Central memory CD8-positive, alpha-beta T cell (primary cell): ENCODE results near the gene WDR5.

Experiments used
- ATAC-seq: fragments of 150-1000 bp; cut with Tn5 transposase; replicated peaks from 2 replicates; pipeline ENCODE4 v1.10.0; 2022; ENCODE audit warnings: mild to moderate bottlenecking, moderate FRiP score, moderate number of reproducible peaks; ENCODE audit not compliant: poor library complexity, severe bottlenecking; ENCODE audit errors: extremely low read depth
- DNase-seq, 2 donors: peaks; one replicate each; pipeline ENCODE4 v3.0.0; 2021; ENCODE audit warnings: low spot score in 2 of 2
- H3K27ac Mint-ChIP-seq: one replicate; pipeline ENCODE4 v1.8.0; 2022; ENCODE audit warnings: low read depth, mild to moderate bottlenecking, moderate library complexity, mixed read lengths
- H3K27me3 Mint-ChIP-seq: one replicate; pipeline ENCODE4 v1.8.0; 2022; ENCODE audit warnings: mixed read lengths
- H3K36me3 Mint-ChIP-seq: one replicate; pipeline ENCODE4 v1.8.0; 2022; ENCODE audit warnings: mild to moderate bottlenecking, moderate library complexity, mixed read lengths; ENCODE audit not compliant: insufficient read depth
- H3K4me1 Mint-ChIP-seq: one replicate; pipeline ENCODE4 v1.8.0; 2022; ENCODE audit warnings: mixed read lengths
- H3K4me3 Mint-ChIP-seq: one replicate; pipeline ENCODE4 v1.8.0; 2022; ENCODE audit warnings: mild to moderate bottlenecking, moderate library complexity, mixed read lengths
- H3K9me3 Mint-ChIP-seq: one replicate; pipeline ENCODE4 v1.8.0; 2022; ENCODE audit warnings: mixed read lengths

The WDR5 gene

DNA sequence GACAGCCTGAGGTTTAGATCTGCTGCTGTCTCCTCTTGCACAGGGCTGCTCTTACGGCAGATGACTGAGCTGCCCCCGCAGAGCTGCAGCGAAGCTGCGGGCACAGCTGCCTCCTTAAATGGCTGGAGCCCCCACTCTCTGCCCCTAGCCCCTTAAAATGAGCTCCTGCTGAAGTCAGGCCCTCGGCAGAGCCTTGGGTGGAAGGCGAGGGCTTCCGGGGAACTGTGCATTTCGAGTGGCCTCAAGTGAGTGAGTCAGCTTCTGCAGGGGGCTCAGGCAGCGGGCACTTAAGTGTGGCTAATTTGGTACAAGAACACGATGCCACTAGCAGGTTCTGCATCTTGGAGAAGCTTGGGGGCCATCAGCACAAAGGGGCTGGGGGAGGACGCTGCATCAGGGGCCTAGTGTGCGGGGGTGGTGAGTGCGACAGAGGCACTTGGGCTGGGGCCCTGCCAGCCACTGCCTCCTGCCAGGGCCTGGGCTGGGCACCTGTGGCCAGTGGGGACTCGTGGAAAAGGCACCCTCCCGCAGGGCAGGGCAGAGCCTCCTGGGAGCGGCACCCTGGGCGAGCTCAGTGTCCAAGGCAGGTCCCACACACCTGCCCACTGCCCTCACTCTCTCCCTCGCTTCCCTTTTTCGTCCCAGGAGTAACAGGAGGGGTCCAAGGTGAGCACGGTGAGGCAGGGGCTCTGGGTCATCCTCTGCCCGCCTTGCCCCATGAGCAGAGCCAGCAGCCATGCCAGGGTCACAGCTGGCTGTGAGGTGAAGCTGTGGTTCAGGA lies 57.3 kb downstream of the WDR5 start:
- ATAC-seq (no peak), DNase-seq (no peak)
- Mint-ChIP-seq H3K27ac (no peak overlapping the region), H3K36me3 (peaks cover 2% of the 10 kb centered on the region), H3K27me3 (no peaks in the 10 kb centered on the region), H3K9me3 (no peaks in the 10 kb centered on the region), H3K4me3 (no peak overlapping the region), H3K4me1 (peaks cover 12% of the 10 kb centered on the region)

DNA sequence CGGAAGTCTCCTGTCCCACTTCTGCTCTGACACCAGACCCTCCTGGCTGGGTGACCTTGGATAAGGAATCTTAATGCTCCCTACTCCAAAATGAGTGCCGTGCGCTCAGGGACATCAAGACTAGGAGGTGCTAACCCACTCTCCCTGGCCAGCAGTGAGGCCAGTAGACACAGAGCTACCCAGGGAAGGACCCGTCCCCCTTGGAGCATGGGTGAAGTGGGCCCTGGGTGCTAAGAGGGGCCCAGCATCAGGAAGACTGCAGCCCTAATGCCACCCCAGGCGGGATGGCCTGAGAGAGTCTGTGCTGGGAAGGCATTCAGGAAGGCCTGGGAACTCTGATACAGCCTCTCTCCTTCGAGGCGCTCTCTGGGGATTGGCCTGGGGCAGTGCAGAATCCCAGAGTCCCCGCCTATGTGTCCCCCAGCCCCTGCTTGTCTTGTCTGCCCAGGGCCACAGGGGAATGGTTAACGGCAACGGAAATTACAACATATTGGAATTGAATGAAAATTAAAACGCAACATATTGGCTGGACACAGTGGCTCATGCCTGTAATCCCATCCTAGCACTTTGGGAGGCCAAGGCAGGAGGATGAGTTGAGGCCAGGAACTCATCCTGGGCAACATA lies 58.1 kb downstream of the WDR5 start:
- peaks cover 2% of the 10 kb centered on the region for H3K36me3 Mint-ChIP-seq
- no peaks in the 10 kb centered on the region for H3K27me3 Mint-ChIP-seq
- no peaks in the 10 kb centered on the region for H3K9me3 Mint-ChIP-seq
- no peak for ATAC-seq
- no peak for DNase-seq
- no peak overlapping the region for H3K4me3 Mint-ChIP-seq
- H3K4me1 Mint-ChIP-seq = peaks cover 18% of the 10 kb centered on the region
- no peak overlapping the region for H3K27ac Mint-ChIP-seq

DNA sequence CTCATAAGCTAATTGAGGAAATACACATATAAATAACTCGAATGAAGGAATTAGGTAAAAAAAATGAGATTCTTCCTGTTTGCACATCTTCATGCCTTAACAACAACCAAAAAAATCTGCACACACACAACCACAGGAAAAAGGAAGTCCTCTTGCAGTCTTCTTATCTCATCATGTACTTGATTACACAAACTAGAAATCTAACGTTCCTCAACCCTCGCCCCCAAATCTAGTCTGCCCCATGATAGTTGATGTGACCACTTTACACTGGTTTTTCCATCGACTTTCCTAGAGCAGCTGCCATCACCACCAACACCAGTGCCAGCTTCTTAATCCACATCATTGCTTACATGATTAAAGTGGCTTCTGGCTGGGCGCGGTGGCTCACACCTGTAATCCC lies 59.7 kb downstream of the WDR5 start:
- Mint-ChIP-seq H3K27me3 (no peaks in the 10 kb centered on the region), H3K4me3 (no peak overlapping the region), H3K4me1 (peaks cover 18% of the 10 kb centered on the region), H3K9me3 (no peaks in the 10 kb centered on the region), H3K27ac (no peak overlapping the region), H3K36me3 (peaks cover 2% of the 10 kb centered on the region)
- DNase-seq = no peak
- ATAC-seq = no peak

DNA sequence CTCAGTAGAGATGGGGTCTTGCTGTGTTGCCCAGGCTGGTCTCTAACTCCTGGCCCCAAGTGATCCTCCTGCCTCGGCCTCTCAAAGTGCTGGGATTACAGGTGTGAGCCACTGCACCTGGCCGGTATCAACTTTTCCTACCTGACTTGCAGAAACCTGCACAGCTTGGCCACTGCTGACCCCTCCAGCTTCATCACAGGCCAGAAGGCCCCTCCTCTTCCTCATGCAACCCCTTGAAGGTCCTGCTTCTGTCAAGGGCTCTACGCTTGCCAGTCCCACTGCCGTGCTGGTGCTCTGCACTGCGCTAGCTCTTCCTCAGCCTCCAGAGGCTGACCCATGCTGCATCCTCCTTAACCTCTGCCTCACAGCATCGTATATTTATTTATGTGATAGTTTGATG lies 61.0 kb downstream of the WDR5 start:
- Mint-ChIP-seq H3K4me3 (no peak overlapping the region), H3K36me3 (peaks cover 2% of the 10 kb centered on the region), H3K4me1 (peaks cover 18% of the 10 kb centered on the region), H3K27me3 (no peaks in the 10 kb centered on the region), H3K9me3 (no peaks in the 10 kb centered on the region), H3K27ac (peak overlapping the region; percentile 30)
- ATAC-seq (no peak), DNase-seq (no peak)

DNA sequence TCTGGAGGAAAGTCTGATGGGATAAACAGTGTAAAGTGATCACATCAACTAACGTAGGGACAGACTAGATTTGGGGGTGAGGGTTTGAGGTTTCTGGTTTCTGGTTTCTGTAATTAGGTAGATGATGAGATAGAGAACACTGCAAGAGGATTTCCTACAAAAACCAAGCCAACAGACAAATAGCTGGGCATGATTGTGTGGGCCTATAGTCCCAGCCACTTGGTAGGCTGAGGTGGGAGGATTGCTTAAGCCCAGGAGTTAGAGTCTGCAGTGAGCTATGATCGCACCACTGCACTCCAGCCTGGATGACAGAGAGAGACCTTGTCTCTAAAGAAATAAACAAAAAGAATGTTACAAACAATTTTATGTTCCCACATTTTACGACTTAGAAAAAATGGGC lies 62.9 kb downstream of the WDR5 start:
- H3K27ac Mint-ChIP-seq = no peak overlapping the region
- peaks cover 18% of the 10 kb centered on the region for H3K4me1 Mint-ChIP-seq
- no peak overlapping the region for H3K4me3 Mint-ChIP-seq
- no peaks in the 10 kb centered on the region for H3K36me3 Mint-ChIP-seq
- ATAC-seq = no peak
- no peaks in the 10 kb centered on the region for H3K27me3 Mint-ChIP-seq
- DNase-seq = no peak
- no peaks in the 10 kb centered on the region for H3K9me3 Mint-ChIP-seq

DNA sequence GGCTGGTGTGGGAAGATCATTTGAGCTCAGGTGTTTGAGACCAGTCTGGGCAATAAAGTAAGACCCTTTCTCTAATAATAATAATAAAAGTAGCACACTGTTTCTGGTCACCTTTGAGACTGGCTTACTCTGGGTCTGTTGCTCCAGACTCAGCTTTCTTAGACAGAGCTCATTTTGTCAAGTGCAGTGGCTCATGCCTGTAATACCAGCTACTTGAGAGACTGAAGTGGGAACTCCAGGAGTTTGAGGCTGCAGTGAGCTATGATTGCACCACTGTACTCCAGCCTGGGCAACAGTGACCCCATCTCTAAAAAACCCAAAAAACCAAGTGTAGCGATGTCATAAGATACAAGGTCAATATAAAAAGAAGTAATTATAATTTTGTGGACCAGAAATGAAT lies 64.8 kb downstream of the WDR5 start:
- Mint-ChIP-seq H3K27me3 (no peaks in the 10 kb centered on the region), H3K4me3 (no peak overlapping the region), H3K27ac (no peak overlapping the region), H3K9me3 (no peaks in the 10 kb centered on the region), H3K36me3 (no peaks in the 10 kb centered on the region), H3K4me1 (peaks cover 12% of the 10 kb centered on the region)
- DNase-seq = no peak
- ATAC-seq = no peak

DNA sequence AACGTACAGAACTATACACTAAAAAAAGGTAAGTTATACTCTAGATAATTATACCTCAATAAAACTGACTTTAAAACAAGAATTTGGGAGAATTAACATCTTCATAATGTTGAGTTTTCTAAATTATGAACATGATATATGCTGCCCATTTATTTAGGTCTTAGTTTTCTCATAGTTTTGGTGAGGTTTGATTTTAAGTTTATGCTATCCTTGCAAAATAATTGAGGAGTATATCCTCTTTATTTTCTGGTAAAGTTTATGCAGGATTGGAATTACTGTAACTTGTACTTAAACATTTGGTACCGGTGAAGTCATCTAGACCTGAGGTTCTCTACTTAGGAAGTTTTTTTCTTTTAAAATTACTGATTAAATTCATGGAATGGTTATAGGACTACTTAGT lies 67.3 kb downstream of the WDR5 start:
- DNase-seq = no peak
- no peak for ATAC-seq
- H3K27me3 Mint-ChIP-seq = peaks cover under 1% of the 10 kb centered on the region
- H3K4me3 Mint-ChIP-seq = no peak overlapping the region
- H3K36me3 Mint-ChIP-seq = peaks cover 2% of the 10 kb centered on the region
- peaks cover 5% of the 10 kb centered on the region for H3K4me1 Mint-ChIP-seq
- no peaks in the 10 kb centered on the region for H3K9me3 Mint-ChIP-seq
- H3K27ac Mint-ChIP-seq = no peak overlapping the region

DNA sequence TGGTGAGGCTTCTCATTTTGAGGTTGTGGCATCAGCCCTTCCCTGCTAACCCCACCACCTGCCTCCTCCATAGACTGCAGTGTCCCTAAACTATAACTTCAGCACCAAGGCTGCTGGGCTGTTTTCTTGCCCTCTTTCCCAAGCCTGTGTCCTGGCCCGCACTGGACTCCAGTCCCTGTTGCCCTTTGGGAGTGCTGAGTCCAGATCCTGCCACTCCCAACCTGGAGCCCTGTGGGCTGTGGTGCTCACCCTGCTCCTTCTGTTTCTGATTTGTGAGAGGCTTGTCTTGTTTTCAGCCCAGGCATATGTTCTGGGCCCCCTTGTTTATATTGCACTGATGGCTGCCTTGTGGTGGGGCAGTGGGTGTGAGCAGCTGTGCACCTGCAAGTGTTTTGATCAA lies 68.2 kb downstream of the WDR5 start:
- no peak for DNase-seq
- ATAC-seq = no peak
- no peak overlapping the region for H3K27ac Mint-ChIP-seq

DNA sequence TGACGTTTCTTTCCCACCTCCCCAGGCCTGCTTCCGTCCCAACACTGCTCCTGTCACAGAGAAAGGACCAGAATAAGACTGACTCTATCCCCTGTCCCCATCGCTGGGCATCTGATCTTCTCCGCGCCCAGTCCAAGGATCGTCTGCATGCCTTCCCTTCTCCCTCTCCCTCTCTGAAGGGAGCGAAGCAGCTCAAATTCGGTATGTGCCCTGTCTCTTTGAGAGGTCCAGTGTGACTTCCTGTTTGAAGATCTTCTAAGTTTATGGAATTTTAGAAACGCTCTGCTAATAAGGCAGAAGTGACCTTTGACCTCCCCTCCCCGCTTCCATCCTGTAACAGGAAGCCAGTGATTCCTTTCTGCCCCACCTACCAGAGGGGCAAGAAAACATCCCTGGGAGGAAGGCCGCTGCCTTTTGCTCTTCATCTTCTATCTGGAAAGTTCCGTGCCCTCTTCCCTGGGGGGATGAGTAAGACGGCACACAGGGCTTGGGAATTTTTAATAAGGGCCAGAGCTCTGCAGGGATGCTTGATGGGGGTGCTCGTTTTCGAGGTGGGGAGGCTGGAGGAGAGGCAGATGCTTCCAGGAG lies 69.2 kb downstream of the WDR5 start:
- no peaks in the 10 kb centered on the region for H3K4me1 Mint-ChIP-seq
- no peak overlapping the region for H3K27ac Mint-ChIP-seq
- H3K27me3 Mint-ChIP-seq = peaks cover 12% of the 10 kb centered on the region
- peaks cover 2% of the 10 kb centered on the region for H3K36me3 Mint-ChIP-seq
- no peak overlapping the region for H3K4me3 Mint-ChIP-seq
- H3K9me3 Mint-ChIP-seq = no peaks in the 10 kb centered on the region
- no peak for DNase-seq
- ATAC-seq = no peak

More for the DNA sequence above, 68.2 kb downstream of the WDR5 start:
- Mint-ChIP-seq H3K36me3 (peaks cover 2% of the 10 kb centered on the region), H3K27me3 (peaks cover 9% of the 10 kb centered on the region), H3K4me1 (no peaks in the 10 kb centered on the region), H3K9me3 (no peaks in the 10 kb centered on the region), H3K4me3 (no peak overlapping the region)

DNA sequence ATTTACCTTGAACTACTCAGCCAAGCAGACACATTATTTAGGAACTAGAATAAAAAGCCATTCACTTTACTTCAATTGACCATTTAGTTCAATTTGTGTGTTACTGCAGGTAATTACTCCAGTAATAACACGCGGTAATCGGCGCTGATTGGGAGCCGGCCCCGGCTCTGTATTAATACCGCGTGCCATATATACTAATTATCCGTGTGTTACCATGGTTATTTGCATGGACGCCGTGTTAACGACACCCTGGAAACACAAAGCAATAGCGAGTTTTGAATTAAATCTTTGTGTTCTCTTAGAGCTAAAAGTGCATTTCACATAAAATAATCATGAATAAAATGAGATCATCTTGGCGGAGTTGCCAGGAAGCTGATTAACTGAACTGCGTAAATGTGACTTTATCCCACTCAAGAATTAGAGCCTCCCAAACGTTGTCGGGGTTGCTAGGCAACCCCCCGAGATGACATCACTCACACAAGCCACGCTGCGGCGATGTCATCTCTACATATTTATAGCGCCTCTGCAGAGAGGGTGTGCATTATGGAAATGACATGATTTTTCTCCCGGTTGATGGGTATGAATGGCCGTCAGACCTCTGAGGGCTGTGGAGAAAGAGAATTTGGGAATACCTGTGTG lies 69.9 kb downstream of the WDR5 start:
- no peaks in the 10 kb centered on the region for H3K9me3 Mint-ChIP-seq
- no peak for DNase-seq

DNA sequence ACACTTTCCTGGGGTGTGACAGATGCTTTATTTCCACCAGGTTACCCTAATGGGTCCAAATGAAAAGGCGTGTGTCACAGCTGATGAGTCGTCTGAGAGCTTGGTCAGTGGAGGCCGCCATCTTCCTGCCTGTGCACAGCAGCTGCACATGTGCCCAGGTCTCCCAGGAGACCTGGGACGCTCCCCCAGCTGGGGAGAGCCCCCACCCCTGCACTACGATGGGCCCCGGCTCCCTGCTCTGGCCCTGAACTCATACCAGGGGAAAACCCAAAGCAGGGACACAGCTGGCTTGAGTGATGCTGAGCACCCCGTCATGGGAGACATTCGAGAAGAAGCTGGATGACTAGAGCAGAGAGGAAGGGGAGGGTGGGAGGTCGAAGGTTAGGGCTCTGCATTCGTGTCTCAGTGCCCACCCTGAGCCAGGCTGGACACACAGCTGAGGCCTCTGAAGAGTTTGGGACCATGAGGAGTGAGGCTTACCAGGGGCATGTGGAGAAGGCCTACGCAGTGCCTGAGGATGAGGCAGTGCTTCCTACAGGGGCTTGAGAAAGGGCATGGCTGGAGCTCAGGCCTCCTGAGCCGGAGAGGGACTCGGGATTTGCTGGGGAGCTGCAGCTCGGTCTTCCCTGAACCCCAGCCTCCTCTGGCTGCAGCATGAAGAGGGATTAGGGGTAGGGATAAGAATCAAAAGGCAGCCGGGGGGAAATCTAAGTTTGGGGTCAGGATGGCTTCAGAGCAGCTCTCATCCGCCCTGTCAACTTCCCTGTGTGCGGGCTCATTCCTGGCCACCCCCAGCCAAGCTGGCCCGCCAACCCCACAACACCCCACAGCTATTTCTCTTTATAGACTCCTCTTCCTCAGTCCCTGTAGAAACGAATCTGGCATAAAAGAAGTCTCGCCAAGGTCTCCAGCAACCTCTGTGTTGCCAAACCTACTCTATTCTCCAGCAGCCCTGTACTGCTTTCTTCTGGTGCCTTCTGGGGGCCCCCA lies 70.7 kb downstream of the WDR5 start:
- ATAC-seq (no peak), DNase-seq (no peak)
- Mint-ChIP-seq H3K36me3 (peaks cover 2% of the 10 kb centered on the region), H3K4me3 (no peak overlapping the region), H3K4me1 (no peaks in the 10 kb centered on the region), H3K27me3 (peaks cover 12% of the 10 kb centered on the region), H3K27ac (no peak overlapping the region), H3K9me3 (no peaks in the 10 kb centered on the region)

More for the DNA sequence above, 69.9 kb downstream of the WDR5 start:
- Mint-ChIP-seq H3K27me3 (peaks cover 12% of the 10 kb centered on the region), H3K36me3 (peaks cover 2% of the 10 kb centered on the region), H3K27ac (no peak overlapping the region), H3K4me1 (no peaks in the 10 kb centered on the region), H3K4me3 (no peak overlapping the region)
- no peak for ATAC-seq

DNA sequence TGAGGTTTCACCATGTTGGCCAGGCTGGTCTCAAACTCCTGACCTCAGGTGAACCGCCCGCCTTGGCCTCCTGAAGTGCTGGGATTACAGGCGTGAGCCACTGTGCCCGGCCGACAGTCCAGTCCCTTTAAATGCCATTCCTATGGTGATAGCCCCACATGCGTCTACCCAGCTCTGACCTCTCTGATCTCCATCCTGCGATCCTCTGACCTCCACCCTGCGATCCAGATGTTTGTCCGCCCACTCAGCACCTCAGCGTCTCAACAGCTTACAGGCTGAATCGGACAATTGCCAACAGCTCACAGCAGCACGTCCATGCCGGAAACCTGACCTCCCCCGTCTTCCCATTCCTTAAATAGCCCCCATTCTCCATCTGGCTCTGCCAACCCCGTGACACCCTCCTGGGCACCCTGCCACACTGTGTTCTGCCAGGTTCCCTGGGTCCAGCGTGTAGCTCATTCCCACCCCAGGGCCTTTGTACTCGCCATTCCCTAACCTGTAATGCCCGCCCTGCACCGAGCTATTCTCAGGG lies 72.5 kb downstream of the WDR5 start:
- H3K4me3 Mint-ChIP-seq = no peak overlapping the region
- H3K27ac Mint-ChIP-seq = no peak overlapping the region
- ATAC-seq (no peak), DNase-seq (no peak)
- H3K36me3 Mint-ChIP-seq = peaks cover 2% of the 10 kb centered on the region
- peaks cover 5% of the 10 kb centered on the region for H3K9me3 Mint-ChIP-seq
- H3K27me3 Mint-ChIP-seq = peaks cover 12% of the 10 kb centered on the region
- H3K4me1 Mint-ChIP-seq = no peaks in the 10 kb centered on the region
